Measurements from ENCODE around the gene CCDC50. TPM values are rescaled to one million over a fixed set of nuclear protein-coding genes. Genes with fewer than 3 reads are reported as not detected.

Gene CCDC50
- total RNA-seq, 1 experiment from 2014 or later = 27.9 TPM

DNA sequence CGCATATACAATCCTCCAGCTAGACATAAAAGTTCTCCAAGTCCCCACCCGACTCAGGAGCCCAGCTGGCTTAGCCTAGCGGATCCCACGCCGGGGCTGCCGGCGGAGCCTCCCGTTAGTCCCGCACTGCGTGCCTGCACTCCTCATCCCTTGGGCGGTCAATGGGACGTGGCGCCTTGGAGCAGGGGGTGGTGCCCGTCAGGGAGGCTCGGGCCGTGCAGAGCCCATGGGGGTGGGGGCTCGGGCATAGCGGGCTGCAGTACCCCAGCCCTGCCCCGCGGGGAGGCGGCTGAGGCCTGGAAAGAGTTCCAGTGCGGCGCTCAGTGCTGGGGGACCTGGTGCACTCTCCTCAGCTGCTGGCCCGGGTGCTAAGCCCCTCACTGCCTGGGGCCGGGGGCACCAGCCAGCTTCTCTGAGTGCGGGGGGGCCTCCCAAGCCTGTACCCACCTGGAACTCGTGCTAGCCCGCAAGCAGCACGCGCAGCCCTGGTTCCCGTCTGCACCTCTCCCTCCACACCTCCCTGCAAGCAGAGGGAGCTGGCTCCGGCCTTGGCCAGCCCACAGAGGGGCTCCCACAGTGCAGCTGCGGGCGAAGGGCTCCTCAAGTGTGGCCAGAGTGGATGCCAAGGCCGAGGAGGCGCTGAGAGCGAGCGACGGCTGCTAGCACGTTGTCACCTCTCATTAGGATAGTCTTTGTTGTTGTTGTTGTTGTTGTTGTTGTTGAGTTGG lies 12.2 kb upstream of the CCDC50 start:
- DNase-seq (ENCODE audit: low spot score) = no peak

DNA sequence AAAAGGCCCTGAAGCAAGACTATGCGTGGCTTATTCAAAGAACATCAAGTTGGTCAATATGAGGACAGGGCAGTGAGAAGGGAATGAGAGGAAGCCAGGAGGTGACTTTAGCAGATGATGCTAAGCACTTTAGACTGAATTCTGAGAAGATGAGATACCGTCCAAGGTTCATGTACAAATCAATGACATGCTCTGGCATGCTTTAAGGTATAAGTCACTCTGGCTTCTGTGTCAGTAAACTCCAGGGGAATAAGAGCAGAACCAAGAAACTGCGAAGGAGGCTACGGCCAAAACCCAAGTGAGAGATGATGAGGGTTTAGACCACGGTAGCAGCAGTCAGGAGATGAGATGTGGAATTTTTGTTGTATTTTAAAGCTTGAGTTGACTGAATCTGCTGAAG lies 8.9 kb upstream of the CCDC50 start:
- no peak for DNase-seq (ENCODE audit: low spot score)

DNA sequence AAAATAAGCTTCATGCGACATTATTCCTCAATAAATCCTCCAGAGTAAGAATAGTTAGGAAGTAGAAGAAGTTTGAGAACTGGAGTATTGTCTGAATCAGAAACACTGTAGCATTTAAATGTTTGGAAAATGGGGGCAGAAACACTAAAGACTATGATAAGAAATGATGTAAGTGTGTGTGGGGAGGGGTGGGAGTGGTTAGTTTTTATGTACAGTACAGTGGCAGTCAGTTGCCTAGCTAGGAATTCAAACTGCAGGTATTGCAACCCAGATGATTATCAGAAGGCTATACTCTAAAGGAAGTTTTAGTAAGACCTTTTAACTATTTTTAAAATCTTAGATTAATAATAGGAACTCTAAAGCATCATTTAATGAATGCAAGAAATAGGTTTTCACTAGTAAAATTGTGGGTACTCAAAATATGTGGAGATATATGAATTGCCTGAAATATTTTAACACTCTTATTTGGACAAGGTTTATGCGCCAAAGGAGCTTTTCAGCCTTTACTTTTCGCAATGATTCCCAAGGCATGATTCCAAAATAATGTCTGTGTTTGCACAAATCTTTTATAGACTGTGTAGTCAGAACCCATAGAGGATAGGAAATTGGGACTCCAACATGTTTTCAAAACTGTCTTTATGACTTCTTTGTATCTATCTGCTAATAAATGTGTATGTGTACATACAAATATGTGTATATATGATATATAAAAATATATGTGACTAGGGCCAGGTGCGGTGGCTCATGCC lies 8.0 kb upstream of the CCDC50 start:
- no peak for DNase-seq (ENCODE audit: low spot score)

DNA sequence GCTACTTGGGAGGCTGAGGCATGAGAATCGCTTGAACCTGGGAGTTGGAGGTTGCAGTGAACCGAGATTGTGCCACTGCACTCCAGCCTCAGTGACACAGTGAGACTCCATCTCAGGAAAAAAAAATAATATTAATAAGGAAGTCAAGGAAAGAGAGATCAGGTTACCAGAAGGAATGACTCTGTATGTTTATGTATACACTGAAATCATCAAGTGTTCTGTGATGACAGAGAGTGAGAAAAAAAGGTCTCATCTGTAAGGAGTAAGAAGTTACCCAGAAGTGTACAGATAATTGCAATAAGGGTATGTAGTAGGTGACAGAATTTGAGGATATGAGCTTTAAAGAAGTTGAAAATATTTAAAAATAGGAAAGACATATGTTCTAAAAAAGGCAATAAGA lies 4.3 kb upstream of the CCDC50 start:
- DNase-seq (ENCODE audit: low spot score) = no peak

DNA sequence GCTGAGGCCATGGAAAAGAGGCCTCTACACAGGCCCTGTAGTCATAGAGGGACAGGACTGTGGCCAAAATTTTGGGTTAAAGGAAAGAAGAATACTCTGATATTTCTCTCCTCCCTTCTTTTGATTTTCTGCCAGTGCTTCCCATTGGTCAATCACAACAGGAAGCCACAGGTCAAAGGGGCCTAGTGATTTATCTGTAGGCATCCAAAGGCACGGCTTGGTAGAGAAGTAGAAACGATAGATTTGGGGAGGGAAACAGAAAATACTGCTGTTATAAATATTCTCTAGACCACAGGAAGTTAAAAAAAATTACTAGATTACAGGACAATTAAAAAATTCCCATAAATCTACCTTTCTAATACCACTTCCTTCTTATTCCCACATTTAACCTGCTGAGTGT lies 1.7 kb upstream of the CCDC50 start:
- DNase-seq (ENCODE audit: low spot score) = no peak

DNA sequence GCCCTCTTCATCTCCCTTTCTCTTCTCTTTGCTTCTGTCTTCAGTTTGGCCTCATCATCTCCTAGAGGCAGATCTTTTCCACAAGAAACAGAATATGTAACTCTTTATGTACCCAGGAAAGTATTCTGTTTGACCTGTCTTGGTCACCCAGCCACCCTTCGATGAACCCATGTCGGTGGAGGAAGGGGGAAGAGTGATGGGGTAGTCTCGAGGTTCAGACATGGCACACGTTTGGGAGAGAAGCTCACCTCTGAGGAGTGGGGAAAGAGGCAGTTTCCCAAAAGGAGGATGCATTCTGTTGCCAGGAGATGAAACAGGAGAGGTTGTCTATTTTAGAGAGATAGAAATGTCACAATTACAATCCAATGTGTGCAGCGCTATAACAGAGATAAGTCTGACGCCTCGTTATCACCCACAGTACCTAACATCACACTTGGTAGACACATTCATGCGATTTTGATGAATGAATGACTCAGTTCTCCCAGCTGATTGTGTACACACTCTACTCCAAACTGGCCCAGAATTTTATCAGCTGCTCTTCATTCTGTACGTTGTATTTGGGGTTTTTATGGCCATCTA lies 722 bp upstream of the CCDC50 start:
- DNase-seq (ENCODE audit: low spot score) = peak; percentile 17

DNA sequence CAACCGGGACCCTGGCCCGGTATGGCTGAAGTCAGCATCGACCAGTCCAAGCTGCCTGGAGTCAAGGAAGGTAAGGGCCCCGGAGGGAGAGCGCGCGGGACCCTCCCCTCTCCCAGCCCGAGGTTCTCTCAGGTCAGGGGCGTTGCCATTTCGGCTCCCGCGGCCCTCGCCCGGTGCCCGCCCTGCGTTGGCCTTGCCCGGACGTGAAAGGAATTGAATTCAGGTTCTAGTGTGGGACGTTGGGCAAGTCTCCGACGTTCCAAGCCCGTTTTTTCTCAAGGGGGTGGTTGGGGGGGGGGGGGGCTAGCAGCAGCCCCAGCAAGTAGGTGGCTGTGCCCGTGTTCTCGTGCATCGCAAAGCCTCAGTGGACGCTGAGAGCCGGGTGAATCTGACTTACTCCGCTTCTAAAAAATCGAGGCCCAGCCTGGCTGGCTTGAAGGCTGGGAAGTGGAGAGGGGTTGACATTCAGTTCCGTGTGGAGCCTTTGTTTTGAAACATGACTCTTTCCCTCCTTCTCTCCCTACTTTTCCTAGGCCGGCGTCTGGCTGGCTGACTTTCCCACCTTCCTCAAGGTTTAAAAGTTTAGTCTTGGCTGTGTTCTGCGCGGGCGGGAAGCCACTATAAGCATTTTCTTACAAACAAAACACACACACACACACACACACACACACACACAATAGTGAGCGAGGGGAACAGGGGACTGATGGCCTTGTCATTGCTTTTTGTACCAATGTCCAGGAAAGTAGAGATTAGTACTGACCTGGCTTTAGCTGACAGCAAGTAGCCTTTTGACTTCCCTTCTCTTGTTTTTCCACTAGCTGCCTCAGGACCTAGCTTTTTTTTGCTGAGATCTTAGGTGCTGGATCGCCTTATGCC lies 698 bp downstream of the CCDC50 start, which contains the start of gene UTS2B:
Gene UTS2B, minus strand, starts transcription at position 873 of the 876 bp plus-strand sequence. CDS start 48,337 bp downstream, outside the sequence.
- peak; percentile 65 for DNase-seq (ENCODE audit: low spot score)

DNA sequence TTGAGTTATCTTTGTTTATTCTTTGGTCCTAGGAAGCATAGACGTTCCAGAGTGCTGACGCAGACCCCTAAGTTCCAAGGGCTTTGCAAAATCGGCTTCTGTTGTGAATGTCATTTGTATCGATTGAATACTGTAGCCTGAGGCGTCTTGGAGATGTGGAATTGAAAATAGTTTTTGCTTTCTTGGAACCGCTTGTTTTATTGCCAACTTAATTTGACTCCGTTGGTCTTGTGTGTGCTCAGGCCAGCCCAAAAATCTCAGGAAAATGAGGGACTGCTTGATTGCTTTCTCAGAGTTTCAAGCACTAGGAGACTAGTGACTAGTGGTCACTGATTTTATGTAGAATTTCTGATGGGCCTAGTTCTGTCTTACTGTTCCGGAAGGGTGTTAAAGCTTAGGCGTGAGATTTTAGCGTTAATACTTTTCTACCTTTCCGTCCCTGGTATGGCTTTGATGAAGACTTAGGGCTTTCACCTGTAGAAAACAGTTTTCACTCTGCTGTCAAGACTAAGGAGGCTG lies 1.4 kb downstream of the CCDC50 start:
- DNase-seq (ENCODE audit: low spot score) = peak; percentile 55

DNA sequence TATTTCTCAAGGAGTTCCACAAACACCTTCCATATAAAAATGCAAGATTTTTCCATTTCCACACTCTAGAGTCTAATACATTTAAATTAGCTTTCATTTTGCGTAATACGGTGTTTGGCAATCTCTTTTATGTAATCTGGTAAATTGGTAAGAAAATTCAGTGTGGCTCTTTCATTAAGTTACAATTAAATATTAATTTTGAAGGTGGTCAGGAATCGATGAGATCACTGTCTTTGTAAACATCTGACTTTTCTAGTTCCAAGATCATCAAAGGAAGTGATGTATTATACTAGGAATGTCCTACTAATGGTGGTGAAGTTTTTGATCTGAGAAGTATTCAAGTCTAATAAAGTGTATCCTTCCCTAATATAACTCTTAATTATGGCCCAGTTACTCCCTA lies 2.2 kb downstream of the CCDC50 start:
- peak; percentile 29 for DNase-seq (ENCODE audit: low spot score)

DNA sequence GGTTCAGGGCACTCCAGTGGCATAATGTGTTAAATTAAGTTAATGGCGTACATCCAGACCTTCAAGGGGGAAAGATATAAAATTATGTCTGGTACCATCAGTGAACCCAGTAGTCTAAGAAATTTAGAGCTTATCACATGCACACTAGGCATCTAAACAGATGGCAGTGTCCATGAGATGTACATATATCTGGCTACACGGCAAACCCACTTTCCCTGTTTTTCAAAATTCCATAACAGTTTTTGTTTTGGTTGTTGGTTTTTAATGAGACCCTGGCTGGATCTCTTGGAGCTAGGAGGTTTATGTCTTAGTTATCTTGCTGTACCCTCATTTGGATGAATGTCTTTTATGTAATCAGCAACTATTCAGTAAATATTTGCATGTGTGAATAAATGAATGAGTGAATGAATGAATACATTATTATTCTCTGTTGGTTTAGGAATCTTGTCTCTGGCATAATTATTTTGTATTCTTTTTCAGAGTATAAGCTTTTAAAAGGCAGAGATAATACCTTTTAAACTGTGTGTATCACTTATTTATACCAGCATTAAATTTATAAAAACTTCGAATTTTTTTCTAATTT lies 4.2 kb downstream of the CCDC50 start:
- DNase-seq (ENCODE audit: low spot score) = no peak

DNA sequence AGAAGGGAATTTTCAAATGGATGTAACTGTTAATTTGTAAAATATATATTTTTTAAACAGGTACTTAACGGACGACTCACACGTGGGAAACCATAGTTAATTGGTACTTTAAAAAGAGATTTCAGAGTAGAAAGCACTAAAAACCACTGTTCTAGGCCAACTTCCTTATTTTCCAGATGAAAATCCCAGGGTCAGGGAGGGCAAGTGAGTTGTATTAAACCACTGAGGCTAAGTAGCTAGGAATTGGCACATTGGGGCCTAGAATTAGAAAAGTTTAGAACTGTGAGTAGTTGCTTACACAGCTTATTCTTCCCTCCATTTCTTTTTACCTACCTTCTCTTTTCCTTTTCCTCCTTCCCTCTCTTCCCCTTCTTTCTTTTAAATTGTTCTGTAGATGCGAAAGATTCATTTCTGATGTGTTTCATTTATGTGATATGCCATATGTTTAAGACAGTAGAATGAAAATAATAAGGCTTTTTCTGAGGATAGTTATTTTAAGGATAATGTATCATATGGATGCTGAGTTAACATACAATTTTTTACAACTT lies 5.2 kb downstream of the CCDC50 start:
- no peak for DNase-seq (ENCODE audit: low spot score)

DNA sequence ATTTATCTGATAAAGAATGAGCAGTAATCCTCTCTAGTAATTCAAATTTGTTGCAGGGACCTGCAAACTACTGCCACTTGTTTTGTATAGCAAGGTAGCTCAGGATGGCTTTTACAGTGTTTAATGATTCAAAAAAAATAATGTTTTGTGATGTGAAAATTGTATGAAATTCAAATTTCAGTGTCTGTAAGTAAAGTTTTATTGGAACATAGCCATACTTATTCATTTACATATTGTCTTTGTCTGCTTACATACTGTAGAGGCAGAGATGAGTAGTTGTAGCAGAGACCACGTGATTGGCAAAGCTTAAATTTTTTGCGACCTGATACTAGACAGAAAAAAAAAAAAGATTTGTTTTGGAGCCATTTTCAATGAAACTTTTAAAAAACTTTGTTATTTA lies 7.6 kb downstream of the CCDC50 start:
- DNase-seq (ENCODE audit: low spot score) = no peak

DNA sequence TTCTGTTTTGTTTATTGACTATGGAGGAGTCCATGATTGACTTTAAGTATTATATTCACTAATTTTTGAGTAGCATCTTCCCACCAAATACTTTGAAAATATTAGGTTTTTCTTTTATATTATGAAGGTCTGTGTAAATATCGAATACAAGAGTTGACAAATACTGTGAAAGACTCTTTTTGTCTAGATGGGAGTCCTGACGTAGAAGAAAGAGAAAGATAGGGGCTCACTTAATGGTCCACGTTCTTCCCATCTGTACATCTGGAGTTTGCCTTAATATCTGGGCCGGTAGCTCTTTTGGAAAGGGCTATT lies 8.9 kb downstream of the CCDC50 start:
- no peak for DNase-seq (ENCODE audit: low spot score)

DNA sequence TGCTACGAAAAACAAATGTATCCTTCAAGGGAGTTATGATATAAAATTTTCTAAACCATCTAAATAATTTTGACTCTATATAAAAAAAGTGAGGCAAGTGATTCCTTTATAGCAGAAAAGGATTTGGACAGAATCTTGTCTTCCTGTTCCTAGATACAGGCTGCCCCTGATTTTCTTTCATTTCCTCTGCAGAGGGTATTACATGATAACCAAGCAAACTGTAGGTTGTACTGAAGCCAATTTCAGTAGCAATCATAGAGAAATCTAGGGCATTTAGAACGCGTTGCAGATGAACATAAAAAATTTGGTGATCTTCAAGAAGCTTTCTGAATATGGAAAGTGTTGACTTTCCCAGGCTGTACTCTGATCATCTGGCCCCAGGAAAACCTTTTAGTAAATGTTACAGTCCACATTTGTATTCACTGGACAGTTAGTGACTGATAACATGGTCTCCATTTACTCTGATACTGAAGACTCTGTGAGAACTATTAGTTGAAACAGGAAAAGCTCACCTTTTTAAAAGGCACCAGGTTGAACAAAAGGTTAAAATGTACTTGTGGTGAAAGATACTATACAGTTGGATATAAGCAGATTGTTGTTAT lies 10.2 kb downstream of the CCDC50 start:
- DNase-seq (ENCODE audit: low spot score) = no peak

DNA sequence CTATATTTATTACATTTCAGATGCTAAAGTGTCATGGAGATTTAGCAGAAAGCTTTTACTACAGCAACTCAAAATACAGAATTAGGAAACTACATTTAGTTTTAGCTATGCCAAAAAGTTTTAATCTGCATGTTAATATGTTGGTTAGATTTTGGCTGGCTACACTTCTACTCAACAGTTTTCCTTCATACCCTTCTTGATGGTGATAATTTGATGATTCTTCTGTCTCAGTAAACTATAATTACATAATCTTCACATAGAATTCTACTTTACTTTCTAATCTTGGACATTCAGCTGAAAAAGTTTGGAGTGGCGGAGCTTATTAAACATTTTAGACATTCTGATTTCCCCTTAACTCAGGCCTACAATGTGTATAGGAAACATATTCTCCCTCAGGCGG lies 11.2 kb downstream of the CCDC50 start:
- no peak for DNase-seq (ENCODE audit: low spot score)

DNA sequence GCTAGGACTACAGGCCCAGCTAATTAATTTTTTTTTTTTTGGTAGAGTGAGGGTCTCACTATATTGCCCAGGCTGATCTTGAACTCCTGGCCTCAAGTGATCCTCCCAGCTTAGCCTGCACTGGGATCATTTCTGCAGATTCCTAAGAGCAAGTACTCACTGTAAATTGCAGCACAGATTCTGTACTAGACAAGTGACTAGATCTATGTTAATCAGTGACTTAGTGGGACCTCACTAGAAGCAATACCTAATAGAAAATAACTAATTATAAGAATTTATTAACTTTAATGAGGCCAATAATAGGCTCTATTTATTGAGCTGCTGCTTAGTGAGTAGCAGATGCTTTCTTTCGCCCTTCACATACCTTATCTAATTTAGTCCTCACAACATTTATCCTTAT lies 11.8 kb downstream of the CCDC50 start:
- no peak for DNase-seq (ENCODE audit: low spot score)

DNA sequence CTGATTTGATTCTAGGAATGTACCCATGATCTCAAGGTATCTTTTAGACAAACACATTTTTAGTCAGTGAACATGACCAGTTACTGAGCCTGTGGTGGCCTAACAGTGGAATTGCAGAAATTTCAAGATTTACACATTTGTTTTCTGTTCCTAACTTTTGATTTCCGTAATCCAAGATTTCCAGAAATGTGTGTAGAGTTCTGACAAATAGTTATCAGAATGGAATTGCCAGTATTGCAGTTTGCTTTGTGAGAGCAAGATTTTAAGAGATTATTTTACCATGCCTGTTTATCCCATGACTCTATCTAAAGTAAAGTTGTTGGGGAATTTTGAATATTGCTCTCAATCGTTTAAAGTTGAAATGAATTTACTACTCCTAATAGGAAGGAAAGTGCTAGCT lies 12.8 kb downstream of the CCDC50 start:
- no peak for DNase-seq (ENCODE audit: low spot score)

DNA sequence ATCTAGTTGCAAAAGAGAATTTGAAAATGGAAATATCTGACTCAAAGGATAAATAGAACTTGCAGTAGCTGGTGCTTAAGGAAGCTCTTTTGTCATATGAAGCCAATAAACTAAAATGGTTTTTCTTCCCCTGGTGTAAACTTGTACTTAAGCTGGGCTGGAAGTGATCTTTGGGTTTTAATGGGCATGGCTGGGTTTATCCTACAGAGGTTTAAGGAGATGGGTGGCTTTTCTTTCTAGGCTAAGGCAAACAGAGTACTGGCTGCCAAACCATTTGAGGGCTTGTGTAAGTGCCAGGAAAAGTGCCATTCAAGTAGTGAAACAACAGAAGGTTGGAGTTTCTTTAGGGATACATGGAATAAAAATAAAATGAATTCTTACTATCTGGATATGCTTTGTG lies 13.2 kb downstream of the CCDC50 start:
- DNase-seq (ENCODE audit: low spot score) = no peak

DNA sequence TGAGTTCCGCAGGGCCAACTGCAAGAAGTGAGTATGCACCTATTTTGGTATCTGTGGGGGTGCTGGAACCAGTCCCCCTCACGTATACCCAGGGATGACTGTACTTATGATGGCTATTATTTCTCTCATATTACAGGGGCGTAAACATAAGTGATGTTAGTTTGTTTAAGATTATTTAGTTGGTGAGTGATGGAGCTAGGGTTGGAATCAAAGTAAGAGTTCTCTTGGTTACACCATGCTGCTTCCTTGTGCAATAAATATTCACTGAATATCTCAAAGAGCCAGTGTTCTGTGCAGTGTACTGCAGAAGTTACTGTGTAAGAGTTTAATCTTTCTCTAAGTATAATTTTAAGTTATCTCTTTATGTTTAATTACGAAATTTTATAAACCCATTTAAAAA lies 13.9 kb downstream of the CCDC50 start:
- DNase-seq (ENCODE audit: low spot score) = no peak

DNA sequence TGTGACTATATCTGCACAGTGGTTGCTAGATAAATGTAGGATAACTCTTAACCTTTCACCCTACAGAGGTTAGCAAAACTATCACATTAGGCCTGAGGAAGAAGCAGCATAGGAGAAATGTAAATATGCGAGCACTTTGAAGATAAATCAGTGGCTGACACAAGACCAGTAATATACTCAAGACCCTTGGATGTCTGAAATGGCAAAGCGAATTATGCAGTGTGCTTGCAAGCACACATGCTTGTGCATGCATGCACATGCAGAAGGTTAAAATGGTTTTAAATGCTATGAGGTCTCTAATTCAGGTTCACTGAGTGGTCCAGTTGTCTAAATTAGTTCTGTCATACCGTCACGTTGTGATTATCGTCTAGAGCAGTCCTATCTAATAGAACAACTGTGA lies 14.7 kb downstream of the CCDC50 start:
- no peak for DNase-seq (ENCODE audit: low spot score)

DNA sequence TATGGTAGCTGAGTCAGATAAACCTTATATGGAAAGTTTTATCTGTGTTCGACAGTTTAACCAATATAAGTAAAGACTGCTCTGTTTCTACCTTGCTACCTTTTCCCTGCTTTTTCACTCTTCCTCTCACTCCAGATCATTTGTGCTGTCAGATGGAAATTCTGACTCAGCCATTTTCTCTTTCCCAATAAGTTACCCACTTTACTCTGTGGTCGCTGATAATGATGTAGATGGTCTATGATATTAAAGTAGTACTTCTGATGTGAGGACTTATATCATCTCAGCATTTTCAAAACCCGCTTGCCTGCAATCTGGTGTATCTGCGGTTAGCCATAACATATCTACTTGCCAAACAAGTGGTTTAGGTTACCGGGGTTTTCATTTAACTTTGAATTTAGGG lies 16.1 kb downstream of the CCDC50 start:
- DNase-seq (ENCODE audit: low spot score) = no peak

All from HT-29 (cell line).